Adipose tissue (tissue), 3 donors: ENCODE data around the gene CCL20. TPM values are rescaled to one million over a fixed set of nuclear protein-coding genes. Genes with fewer than 3 reads are reported as not detected.

Source experiments
- H3K27ac ChIP-seq: one replicate; pipeline ENCODE4 v1.5.1; 2013; ENCODE audit warnings: low read depth, low read length
- WGBS, 3 donors: extraction: QIAGEN DNeasy Blood & Tissue Kit; methylation state at CpG; one replicate each; pipeline ENCODE4 v1.1.7; 2013; 5-methylcytosine and 5-hydroxymethylcytosine counted together
- polyA plus RNA-seq, 3 donors: library from polyadenylated mRNA; stranded (reverse); fragments of 200-250 nt; gene quantifications; one replicate each; pipeline ENCODE4 v1.2.3, GENCODE V29; 2013
- donor health status: healthy with polysubstance abuse.
- donor health status: Bipolar disorder and iron deficiency.
- donor health status: healthy.

Gene CCL20
- polyA plus RNA-seq, 3 donors, result 0.40 to 70.1 (median 3.4) TPM

- H3K27ac ChIP-seq, result no peak overlapping the region
- WGBS, 3 donors, result 55 to 70% (median 69%) methylated on average over 2 of the region's 2 CpGs
Observed at GRCh38 chr2:227861011-227861410, 47.4 kb downstream of the CCL20 start.

- 36 to 49% (median 48%) methylated on average over 8 of the region's 8 CpGs for WGBS, 3 donors
- H3K27ac ChIP-seq, result no peak overlapping the region
Observed at GRCh38 chr2:227862227-227862740, 48.6 kb downstream of the CCL20 start.

GRCh38 chr2:227862741-227863588, 49.3 kb downstream of the CCL20 start:
- H3K27ac ChIP-seq, result no peak overlapping the region
- 62 to 71% (median 66%) methylated on average over 7 of the region's 7 CpGs for WGBS, 3 donors

- no peak overlapping the region for H3K27ac ChIP-seq
- 47 to 53% (median 48%) methylated on average over 9 of the region's 9 CpGs for WGBS, 3 donors
Observed at GRCh38 chr2:227864161-227864756, 50.6 kb downstream of the CCL20 start.

GRCh38 chr2:227865291-227865690, 51.6 kb downstream of the CCL20 start:
- H3K27ac ChIP-seq, result no peak overlapping the region

More at GRCh38 chr2:227865291-227865690, 51.6 kb downstream of the CCL20 start:
- 76 to 90% (median 90%) methylated on average over 4 of the region's 4 CpGs for WGBS, 3 donors

Other genes with a start within 250 kb of the CCL20 start
- not detected for gene SCYGR2, start 214.9 kb upstream of the CCL20 start, polyA plus RNA-seq
- not detected for gene SCYGR3, start 199.0 kb upstream of the CCL20 start, polyA plus RNA-seq
- gene SCYGR4, start 196.3 kb upstream of the CCL20 start, polyA plus RNA-seq, result under 1 TPM in 1 of 3 donors, not detected in 2; 0.22 TPM
- not detected for gene SCYGR5, start 147.0 kb upstream of the CCL20 start, polyA plus RNA-seq
- gene SLC19A3, start 95.8 kb upstream of the CCL20 start, polyA plus RNA-seq, result 100 to 1,000 TPM in 1 of 3 donors, 10 to 100 TPM in 1, 1 to 10 TPM in 1; 2.1 to 114 (median 76.7) TPM
- gene SCYGR6, start 89.1 kb upstream of the CCL20 start, polyA plus RNA-seq, result not detected
- not detected for gene SCYGR7, start 85.5 kb upstream of the CCL20 start, polyA plus RNA-seq
- gene SCYGR8, start 67.9 kb upstream of the CCL20 start, polyA plus RNA-seq, result not detected
- gene DAW1, start 57.8 kb downstream of the CCL20 start, polyA plus RNA-seq, result 1 to 10 TPM in 1 of 3 donors, under 1 TPM in 1, not detected in 1; 0.03 to 1.1 TPM